Measurements from ENCODE around the gene DCBLD1. TPM values are rescaled to one million over a fixed set of nuclear protein-coding genes. Genes with fewer than 3 reads are reported as not detected.

The DCBLD1 gene
- total RNA-seq, 2 experiments from 2014 or later, result 0.08 TPM; not detected in 1

GRCh38 chr6:117483645-117484016, 1.2 kb downstream of the DCBLD1 start:
- Histone ChIP-seq H2AFZ (ENCODE audit: low read length) (no peak overlapping the region), H3K9me2 (ENCODE audit: insufficient read depth, low read length) (no peaks in the 10 kb centered on the region), H4K20me1 (ENCODE audit: insufficient read depth, low read length) (no peaks in the 10 kb centered on the region), H3K4me2 (ENCODE audit: low read length) (peak overlapping the region; percentile 10; the same call in 1 of the 2 replicates), H3K27ac (ENCODE audit: low read depth, low read length, poor library complexity, severe bottlenecking) (no peak overlapping the region), H3K4me1 (ENCODE audit: insufficient read depth, low read length, poor library complexity, severe bottlenecking) (no peaks in the 10 kb centered on the region), H3K36me3 (ENCODE audit: insufficient read depth, low read length) (no peaks in the 10 kb centered on the region), H3K9me3 (ENCODE audit: low read length) (no peaks in the 10 kb centered on the region), H3K79me2 (ENCODE audit: insufficient read depth, low read depth, low read length) (no peaks in the 10 kb centered on the region), H3K4me3 (ENCODE audit: low read depth, low read length, poor library complexity, severe bottlenecking) (no peak overlapping the region)
- POLR2A ChIA-PET, result interaction anchor here (1.8 kb wide), 1 partner anchor 13 kb away, joined by 6 read pairs; no protein-coding TSS in a partner anchor
- CTCF ChIA-PET (ENCODE audit: unreplicated experiment), result no interaction called here
- no peak for DNase-seq (ENCODE audit: low spot score)
- BruUV-seq (replicated peaks), result no TSS peak
- intact Hi-C loops (cut with micrococcal nuclease; ENCODE audit: unreplicated experiment), result no loop called here
- TF ChIP-seq CTCF (conservative IDR thresholded peaks at IDR 0.05; ENCODE audit: low read length) (no peak), EZH2phosphoT487 (IDR thresholded peaks at IDR 0.05; ENCODE audit: borderline replicate concordance, low read depth, low read length) (no peak)

DNA sequence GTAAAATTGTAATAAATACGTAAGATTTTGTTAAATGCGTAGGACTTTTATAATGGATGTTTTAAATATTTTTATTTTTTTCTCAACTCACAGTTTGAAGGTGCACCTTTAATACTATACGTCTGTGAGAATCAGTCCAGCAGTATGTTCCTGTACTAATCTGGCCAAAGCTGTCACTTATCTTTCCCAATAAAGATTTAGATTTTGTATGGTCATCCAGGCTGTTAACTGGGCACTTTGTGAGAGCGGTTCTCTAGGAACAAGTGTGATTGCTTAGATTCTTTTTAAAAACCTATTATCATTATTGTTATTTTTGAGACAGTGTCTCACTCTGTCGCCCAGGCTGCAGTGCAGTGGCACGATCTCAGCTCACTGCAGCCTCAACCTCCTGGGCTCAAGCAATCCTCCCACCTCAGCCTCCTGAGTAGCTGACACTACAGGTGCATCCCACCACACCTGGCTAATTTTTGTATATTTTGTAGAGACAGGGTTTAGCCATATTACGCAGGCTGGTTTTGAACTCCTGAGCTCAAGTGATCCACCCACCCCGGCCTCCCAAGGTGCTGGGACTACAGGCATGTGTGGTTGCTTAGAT, 1.7 kb downstream of the DCBLD1 start:
- H2AFZ ChIP-seq (ENCODE audit: low read length), result no peak overlapping the region
- no peaks in the 10 kb centered on the region for H4K20me1 ChIP-seq (ENCODE audit: insufficient read depth, low read length)
- POLR2A ChIA-PET, result interaction anchor here (1.8 kb wide), 1 partner anchor 12 kb away, joined by 6 read pairs; no protein-coding TSS in a partner anchor
- H3K27ac ChIP-seq (ENCODE audit: low read depth, low read length, poor library complexity, severe bottlenecking), result no peak overlapping the region
- H3K4me2 ChIP-seq (ENCODE audit: low read length), result no peak overlapping the region; the same call in 1 of the 2 replicates
- intact Hi-C loops (cut with micrococcal nuclease; ENCODE audit: unreplicated experiment), result no loop called here
- CTCF ChIA-PET (ENCODE audit: unreplicated experiment), result no interaction called here
- H3K4me3 ChIP-seq (ENCODE audit: low read depth, low read length, poor library complexity, severe bottlenecking), result no peak overlapping the region
- no peaks in the 10 kb centered on the region for H3K9me2 ChIP-seq (ENCODE audit: insufficient read depth, low read length)
- no peak for DNase-seq (ENCODE audit: low spot score)
- H3K79me2 ChIP-seq (ENCODE audit: insufficient read depth, low read depth, low read length), result no peaks in the 10 kb centered on the region
- no peaks in the 10 kb centered on the region for H3K36me3 ChIP-seq (ENCODE audit: insufficient read depth, low read length)
- no TSS peak for BruUV-seq (replicated peaks)
- H3K9me3 ChIP-seq (ENCODE audit: low read length), result no peaks in the 10 kb centered on the region
- TF ChIP-seq CTCF (conservative IDR thresholded peaks at IDR 0.05; ENCODE audit: low read length) (no peak), EZH2phosphoT487 (IDR thresholded peaks at IDR 0.05; ENCODE audit: borderline replicate concordance, low read depth, low read length) (no peak)
- H3K4me1 ChIP-seq (ENCODE audit: insufficient read depth, low read length, poor library complexity, severe bottlenecking), result no peaks in the 10 kb centered on the region

- TF ChIP-seq EZH2phosphoT487 (IDR thresholded peaks at IDR 0.05; ENCODE audit: borderline replicate concordance, low read depth, low read length) (no peak), CTCF (conservative IDR thresholded peaks at IDR 0.05; ENCODE audit: low read length) (no peak)
- intact Hi-C loops (cut with micrococcal nuclease; ENCODE audit: unreplicated experiment), result no loop called here
- H4K20me1 ChIP-seq (ENCODE audit: insufficient read depth, low read length), result no peaks in the 10 kb centered on the region
- ChIA-PET POLR2A (interaction anchor here (0.7 kb wide), 1 partner anchor 17 kb away, joined by 4 read pairs; no protein-coding TSS in a partner anchor), CTCF (ENCODE audit: unreplicated experiment) (no interaction called here)
- H3K4me3 ChIP-seq (ENCODE audit: low read depth, low read length, poor library complexity, severe bottlenecking), result no peak overlapping the region
- H3K9me3 ChIP-seq (ENCODE audit: low read length), result no peaks in the 10 kb centered on the region
- no peak overlapping the region for H3K27ac ChIP-seq (ENCODE audit: low read depth, low read length, poor library complexity, severe bottlenecking)
- BruUV-seq (replicated peaks), result no TSS peak
- H3K9me2 ChIP-seq (ENCODE audit: insufficient read depth, low read length), result no peaks in the 10 kb centered on the region
- no peak overlapping the region for H2AFZ ChIP-seq (ENCODE audit: low read length)
- H3K4me1 ChIP-seq (ENCODE audit: insufficient read depth, low read length, poor library complexity, severe bottlenecking), result no peaks in the 10 kb centered on the region
- no peak overlapping the region for H3K4me2 ChIP-seq (ENCODE audit: low read length)
- no peak for DNase-seq (ENCODE audit: low spot score)
- H3K79me2 ChIP-seq (ENCODE audit: insufficient read depth, low read depth, low read length), result no peaks in the 10 kb centered on the region
- H3K36me3 ChIP-seq (ENCODE audit: insufficient read depth, low read length), result no peaks in the 10 kb centered on the region
Observed at GRCh38 chr6:117485433-117485832, 3.0 kb downstream of the DCBLD1 start.
